ENCODE measurements around the gene SMOC1. TPM values are rescaled to one million over a fixed set of nuclear protein-coding genes. Genes with fewer than 3 reads are reported as not detected.

SMOC1 gene
- total and polyA plus RNA-seq, 2 of the 8 experiments (the other 6 are each of a cell fraction or from before 2014, with no cell fraction given): 1.6 to 2.4 TPM

GRCh38 chr14:70019695-70020094, 140.5 kb downstream of the SMOC1 start:
- no peaks in the 10 kb centered on the region for H4K20me1 ChIP-seq (replicated peaks in 1 of 2; ENCODE audit: control insufficient read depth in 1 of 2, insufficient read depth in 2 of 2, low read length in 2 of 2)
- no peaks in the 10 kb centered on the region for H3K79me2 ChIP-seq (ENCODE audit: control insufficient read depth in 1 of 2, insufficient read depth in 2 of 2, low read length in 2 of 2)
- H2BK15ac ChIP-seq (ENCODE audit: low read length): no peak overlapping the region
- FAIRE-seq: no peak
- TF ChIP-seq HDAC2 (IDR thresholded peaks at IDR 0.05; ENCODE audit: borderline replicate concordance in 1 of 2, low read depth in 2 of 2, low read length in 2 of 2): no peak
- no peak for TF ChIP-seq PHF8 (conservative IDR thresholded peaks at IDR 0.05; ENCODE audit: low read depth, low read length)
- no peak for TF ChIP-seq ZNF274 (IDR thresholded peaks at IDR 0.05; ENCODE audit: borderline replicate concordance, extremely low read depth, low read length)
- no peak for TF ChIP-seq CBX5 (IDR thresholded peaks at IDR 0.05; ENCODE audit: low read depth, low read length)
- no peak for TF ChIP-seq KDM5A (IDR thresholded peaks at IDR 0.05; ENCODE audit: low read length)
- no peak for TF ChIP-seq CHD2 (IDR thresholded peaks at IDR 0.05; ENCODE audit: low read length)
- TF ChIP-seq YY1 (IDR thresholded peaks at IDR 0.05; ENCODE audit: low read depth, low read length): no peak
- no peak for TF ChIP-seq SP4 (IDR thresholded peaks at IDR 0.05; ENCODE audit: low read length)
- TF ChIP-seq, protein P1, sequence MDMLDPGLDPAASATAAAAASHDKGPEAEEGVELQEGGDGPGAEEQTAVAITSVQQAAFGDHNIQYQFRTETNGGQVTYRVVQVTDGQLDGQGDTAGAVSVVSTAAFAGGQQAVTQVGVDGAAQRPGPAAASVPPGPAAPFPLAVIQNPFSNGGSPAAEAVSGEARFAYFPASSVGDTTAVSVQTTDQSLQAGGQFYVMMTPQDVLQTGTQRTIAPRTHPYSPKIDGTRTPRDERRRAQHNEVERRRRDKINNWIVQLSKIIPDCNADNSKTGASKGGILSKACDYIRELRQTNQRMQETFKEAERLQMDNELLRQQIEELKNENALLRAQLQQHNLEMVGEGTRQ (IDR thresholded peaks at IDR 0.05; ENCODE audit: low read length): no peak
- TF ChIP-seq FOSL1 (IDR thresholded peaks at IDR 0.05; ENCODE audit: insufficient read depth, low read depth, low read length): no peak
- ChIA-PET CTCF (ENCODE audit: partially characterized antibody) (interaction anchor here (1.0 to 5.3 kb wide), 9 partner anchors 9 to 440 kb away, joined by 3 to 45 read pairs (median 4); partner anchors contain the start of gene SMOC1), POLR2A (ENCODE audit: partially characterized antibody) (interaction anchor here (0.7 kb wide), 1 partner anchor 87 kb away, joined by 3 read pairs; no protein-coding TSS in a partner anchor)
- no peak overlapping the region for H2BK12ac ChIP-seq (ENCODE audit: low read depth, low read length)
- H3K14ac ChIP-seq (ENCODE audit: insufficient read length): no peak overlapping the region
- no peak overlapping the region for H2BK20ac ChIP-seq (ENCODE audit: low read length)
- no peak overlapping the region for H3K4me3 ChIP-seq (ENCODE audit: extremely low read depth in 1 of 4, insufficient read depth in 2 of 4, low read depth in 3 of 4, low read length in 4 of 4)
- no peaks in the 10 kb centered on the region; a peak in 1 of 8 replicates for H3K36me3 ChIP-seq (ENCODE audit: control insufficient read depth in 2 of 4, insufficient read depth in 4 of 4, low read length in 3 of 4)
- no peak overlapping the region for H3K4ac ChIP-seq (replicated peaks; ENCODE audit: insufficient read length, low read depth, low read length)
- DNase-seq (ENCODE audit: low read depth in 1 of 2, low spot score in 2 of 2): no peak
- H4K8ac ChIP-seq (ENCODE audit: extremely low read depth, insufficient read depth, low read length): no peak overlapping the region
- H2AFZ ChIP-seq (ENCODE audit: low read length): no peak overlapping the region
- no peak overlapping the region for H2AK5ac ChIP-seq (ENCODE audit: low read depth, low read length)
- no peak overlapping the region for H3K56ac ChIP-seq (replicated peaks; ENCODE audit: insufficient read length, low read depth, low read length)
- H3K27me3 ChIP-seq (replicated peaks in 1 of 4; ENCODE audit: control insufficient read depth in 3 of 4, extremely low read depth in 1 of 4, insufficient read depth in 3 of 4, low read length in 3 of 4): no peaks in the 10 kb centered on the region
- no peak overlapping the region for H2BK5ac ChIP-seq (ENCODE audit: low read depth, low read length)
- H3K23ac ChIP-seq (ENCODE audit: insufficient read length): no peak overlapping the region
- H3K23me2 ChIP-seq (ENCODE audit: low read depth, low read length): peaks cover 2% of the 10 kb centered on the region; the same call in 1 of the 2 replicates
- no peak overlapping the region for H4K91ac ChIP-seq (replicated peaks; ENCODE audit: insufficient read length, low read length)
- H3K27ac ChIP-seq (ENCODE audit: low read depth, low read length): no peak overlapping the region
- H4K5ac ChIP-seq (ENCODE audit: insufficient read length, low read depth, low read length): no peak overlapping the region
- H3K9me3 ChIP-seq (ENCODE audit: insufficient read depth in 2 of 2, low read depth in 1 of 2, low read length in 1 of 2): no peaks in the 10 kb centered on the region
- no peak overlapping the region for H2BK120ac ChIP-seq (replicated peaks; ENCODE audit: low read depth, low read length)
- H3K4me1 ChIP-seq (replicated peaks in 1 of 4; ENCODE audit: control insufficient read depth in 3 of 4, insufficient read depth in 4 of 4, low read length in 3 of 4): no peaks in the 10 kb centered on the region; a peak in 1 of 7 replicates
- H3K79me1 ChIP-seq (ENCODE audit: low read depth, low read length): no peaks in the 10 kb centered on the region
- no peak overlapping the region for H3K18ac ChIP-seq (ENCODE audit: extremely low read depth, low read length)
- H3K4me2 ChIP-seq (ENCODE audit: insufficient read depth in 1 of 2, low read depth in 2 of 2, low read length in 2 of 2): no peak overlapping the region
- H3K9ac ChIP-seq (replicated peaks in 1 of 4; ENCODE audit: extremely low read depth in 1 of 4, low read depth in 3 of 4, low read length in 3 of 4): no peak overlapping the region

All from H1 (cell line).